SU-DHL-6 (cell line): ENCODE results near the gene TMEM250.

Experiments
- EZH2phosphoT487 ChIP-seq: fragments of 200-600 bp; sonication (generic), shearing (Covaris generic); conservative IDR thresholded peaks from 2 replicates; pipeline ENCODE4 v1.6.1; 2018; ENCODE audit warnings: mild to moderate bottlenecking, antibody characterized with exemption, low read length, moderate library complexity, mixed read lengths
- TF ChIP-seq, protein P1 (sequence below): fragments of 200-600 bp; sonication (generic); IDR thresholded peaks from one replicate; pipeline ENCODE4 v1.5.1; 2017; ENCODE audit warnings: antibody characterized with exemption, mild to moderate bottlenecking, low read length, moderate library complexity; ENCODE audit not compliant: insufficient read depth, poor library complexity, severe bottlenecking

DNA sequence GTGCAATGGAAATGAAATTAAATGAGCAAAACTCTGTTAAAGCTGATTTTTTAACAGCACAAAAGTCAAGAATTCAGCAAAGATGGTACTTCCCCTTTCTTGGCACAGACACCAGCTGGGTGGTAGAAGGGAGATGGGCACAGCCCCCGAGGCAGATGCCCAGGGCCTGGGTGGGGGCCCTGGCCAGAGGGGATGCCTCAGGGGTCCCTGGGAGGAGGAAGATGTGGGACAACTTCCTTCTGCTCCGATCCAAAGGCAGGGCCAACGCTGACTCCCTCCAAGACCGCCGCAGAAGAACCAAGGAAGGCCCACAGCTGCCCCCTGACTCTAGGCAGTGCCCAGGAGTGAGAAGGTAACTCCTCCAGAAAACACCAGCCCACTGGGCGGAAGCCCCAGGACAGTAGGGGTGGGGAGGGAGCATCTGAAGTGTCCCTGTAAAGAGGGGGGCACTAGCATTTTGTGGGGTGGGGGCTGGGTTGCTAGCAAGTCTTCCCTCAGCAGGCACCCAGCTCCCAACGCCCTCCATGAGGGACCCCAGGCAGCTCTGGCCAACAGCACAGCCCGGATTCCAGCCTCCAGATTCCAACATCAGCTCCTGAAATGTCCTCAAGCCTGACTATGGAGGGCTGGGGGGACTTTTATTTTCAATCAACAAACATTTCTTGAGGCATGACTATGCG lies 28.5 kb downstream of the TMEM250 start:
- TF ChIP-seq, protein P1, sequence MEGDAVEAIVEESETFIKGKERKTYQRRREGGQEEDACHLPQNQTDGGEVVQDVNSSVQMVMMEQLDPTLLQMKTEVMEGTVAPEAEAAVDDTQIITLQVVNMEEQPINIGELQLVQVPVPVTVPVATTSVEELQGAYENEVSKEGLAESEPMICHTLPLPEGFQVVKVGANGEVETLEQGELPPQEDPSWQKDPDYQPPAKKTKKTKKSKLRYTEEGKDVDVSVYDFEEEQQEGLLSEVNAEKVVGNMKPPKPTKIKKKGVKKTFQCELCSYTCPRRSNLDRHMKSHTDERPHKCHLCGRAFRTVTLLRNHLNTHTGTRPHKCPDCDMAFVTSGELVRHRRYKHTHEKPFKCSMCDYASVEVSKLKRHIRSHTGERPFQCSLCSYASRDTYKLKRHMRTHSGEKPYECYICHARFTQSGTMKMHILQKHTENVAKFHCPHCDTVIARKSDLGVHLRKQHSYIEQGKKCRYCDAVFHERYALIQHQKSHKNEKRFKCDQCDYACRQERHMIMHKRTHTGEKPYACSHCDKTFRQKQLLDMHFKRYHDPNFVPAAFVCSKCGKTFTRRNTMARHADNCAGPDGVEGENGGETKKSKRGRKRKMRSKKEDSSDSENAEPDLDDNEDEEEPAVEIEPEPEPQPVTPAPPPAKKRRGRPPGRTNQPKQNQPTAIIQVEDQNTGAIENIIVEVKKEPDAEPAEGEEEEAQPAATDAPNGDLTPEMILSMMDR: no peak
- TF ChIP-seq EZH2phosphoT487: no peak
